ENCODE data around the gene CCDC3.
"Not testable (repeated sequence)": the region's sequence is repeated elsewhere in the genome, so short reads cannot be mapped to it uniquely, and the experiment has no call there.

Gene CCDC3

GRCh38 chr10:13001041-13001886 lies at the start of gene CCDC3:
Gene CCDC3, minus strand, starts transcription at chr10:13001713. Its CDS starts 143 bp downstream, at chr10:13001570.
- no peak for DNase-seq (ENCODE audit: low read depth)

- DNase-seq (ENCODE audit: low read depth): no peak
Observed at GRCh38 chr10:13051126-13051694, 49.7 kb upstream of the CCDC3 start.

GRCh38 chr10:13049774-13050420 lies 48.4 kb upstream of the CCDC3 start:
- no peak for DNase-seq (ENCODE audit: low read depth)

- no peak for DNase-seq (ENCODE audit: low read depth)
Observed at GRCh38 chr10:13048762-13049161, 47.2 kb upstream of the CCDC3 start.

GRCh38 chr10:13047529-13048206 lies 46.2 kb upstream of the CCDC3 start:
- DNase-seq (ENCODE audit: low read depth): no peak

GRCh38 chr10:13046851-13047528 lies 45.5 kb upstream of the CCDC3 start:
- no peak for DNase-seq (ENCODE audit: low read depth)

GRCh38 chr10:13043520-13043919 lies 42.0 kb upstream of the CCDC3 start:
- DNase-seq (ENCODE audit: low read depth): no peak

DNA sequence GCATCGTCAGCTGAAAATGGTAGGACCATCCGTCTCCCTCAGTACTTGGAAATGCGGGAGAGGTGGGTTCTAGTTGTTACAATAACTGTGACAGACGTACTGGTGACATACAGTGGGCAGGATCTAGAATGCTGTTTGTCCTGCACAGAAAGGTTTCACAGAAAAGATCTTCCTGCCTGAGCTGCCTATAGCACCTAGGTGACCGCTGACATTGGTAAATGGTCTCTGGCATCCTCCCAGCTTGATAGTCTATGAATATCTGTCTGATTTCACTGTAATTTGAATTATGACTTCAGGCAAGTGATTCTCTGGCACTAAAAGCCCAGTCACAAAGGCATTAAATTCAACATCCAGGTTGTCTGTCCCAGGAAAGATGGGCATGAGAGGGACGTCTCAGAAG lies 38.2 kb upstream of the CCDC3 start:
- DNase-seq (ENCODE audit: low read depth): no peak

DNA sequence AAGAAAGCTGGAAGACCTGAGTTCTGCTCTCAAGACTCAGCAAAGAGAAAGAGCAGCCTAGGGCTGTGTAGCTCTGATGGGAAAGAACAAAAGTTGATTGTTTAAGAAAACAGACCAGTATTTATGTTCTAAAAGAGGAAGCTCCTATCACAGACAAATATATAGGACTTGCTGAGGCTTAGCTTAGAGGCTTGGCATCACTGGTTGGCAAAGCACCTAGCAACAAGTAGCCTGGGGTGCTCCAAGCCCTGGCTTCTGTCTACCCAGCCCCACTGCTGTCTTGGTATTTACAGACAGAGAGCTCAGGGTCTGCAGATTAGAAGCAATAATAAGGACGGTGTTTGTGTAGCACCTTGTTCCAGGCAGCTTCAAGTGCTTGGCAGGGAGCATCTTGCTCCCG lies 36.9 kb upstream of the CCDC3 start:
- no peak for DNase-seq (ENCODE audit: low read depth)

GRCh38 chr10:13037832-13038231 lies 36.3 kb upstream of the CCDC3 start:
- DNase-seq (ENCODE audit: low read depth): no peak

DNA sequence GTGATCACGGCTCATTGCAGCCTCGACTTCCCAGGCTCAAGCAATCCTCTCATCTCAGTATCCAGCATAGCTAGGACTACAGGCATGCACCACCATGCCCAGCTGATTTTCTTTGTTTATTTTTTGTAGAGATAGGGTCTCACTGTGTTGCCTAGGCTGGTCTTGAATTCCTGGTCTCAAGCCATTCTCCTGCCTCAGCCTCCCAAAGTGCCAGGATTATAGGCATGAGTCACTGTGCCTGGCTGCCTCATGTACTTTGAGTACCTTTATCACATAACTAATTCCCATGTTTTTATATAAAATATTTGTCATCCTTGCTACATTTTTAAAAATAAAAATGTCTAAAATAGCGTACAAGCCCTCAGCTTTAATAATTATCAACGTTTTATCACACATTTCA lies 35.3 kb upstream of the CCDC3 start:
- no peak for DNase-seq (ENCODE audit: low read depth)

GRCh38 chr10:13035731-13036130 lies 34.2 kb upstream of the CCDC3 start:
- not testable (repeated sequence) for DNase-seq (ENCODE audit: low read depth)

GRCh38 chr10:13026873-13027272 lies 25.4 kb upstream of the CCDC3 start:
- DNase-seq (ENCODE audit: low read depth): no peak

- DNase-seq (ENCODE audit: low read depth): no peak
Observed at GRCh38 chr10:13023754-13024153, 22.2 kb upstream of the CCDC3 start.

GRCh38 chr10:13019280-13019679 lies 17.8 kb upstream of the CCDC3 start:
- no peak for DNase-seq (ENCODE audit: low read depth)

- DNase-seq (ENCODE audit: low read depth): no peak
Observed at GRCh38 chr10:13018171-13018570, 16.7 kb upstream of the CCDC3 start.

- DNase-seq (ENCODE audit: low read depth): no peak
Observed at GRCh38 chr10:13016886-13017285, 15.4 kb upstream of the CCDC3 start.

- no peak for DNase-seq (ENCODE audit: low read depth)
Observed at GRCh38 chr10:13016426-13016825, 14.9 kb upstream of the CCDC3 start.

GRCh38 chr10:13006037-13006436 lies 4.5 kb upstream of the CCDC3 start:
- DNase-seq (ENCODE audit: low read depth): no peak

- no peak for DNase-seq (ENCODE audit: low read depth)
Observed at GRCh38 chr10:13003759-13004158, 2.2 kb upstream of the CCDC3 start.

DNA sequence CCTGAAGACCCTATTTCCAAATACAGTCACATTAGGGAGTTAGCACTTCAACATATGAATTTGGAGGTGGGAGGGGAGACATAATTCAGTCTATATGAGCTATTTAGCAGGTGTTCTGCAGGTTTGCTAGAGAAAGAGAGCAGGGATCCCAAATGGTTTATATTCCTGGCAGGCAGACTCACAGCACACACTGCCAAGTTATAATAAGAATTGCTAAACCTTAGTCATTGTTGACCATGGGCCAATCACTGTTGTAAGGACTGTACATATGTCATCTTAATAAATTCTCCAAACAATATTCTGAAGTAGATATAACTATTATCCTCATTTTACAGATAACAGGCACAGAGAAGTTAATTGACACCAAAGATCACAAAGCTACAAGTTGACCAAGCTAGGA lies 1.5 kb upstream of the CCDC3 start:
- DNase-seq (ENCODE audit: low read depth): no peak

DNA sequence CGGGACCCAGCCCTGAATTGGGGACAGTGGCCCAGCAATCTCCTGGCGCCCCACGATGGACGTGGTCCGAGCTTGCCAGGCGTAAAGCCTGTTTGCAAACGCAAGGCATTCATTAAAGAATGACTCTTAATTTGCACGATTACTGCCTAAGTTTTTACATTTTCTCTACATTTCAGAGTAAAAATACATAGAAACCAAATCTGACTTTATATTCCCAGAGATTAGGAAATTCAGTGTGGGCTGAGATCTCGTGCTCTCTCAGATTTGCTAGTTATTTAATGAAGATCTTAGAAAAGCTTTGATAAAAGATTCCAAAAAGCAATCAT lies 337 bp upstream of the CCDC3 start:
- no peak for DNase-seq (ENCODE audit: low read depth)

All from stimulated activated CD4-positive, alpha-beta T cell treated with anti-CD3 and anti-CD28 coated beads, Interleukin-2, amount 100 ng/mL, for 4 hours (primary cell).